Fibroblast of mammary gland (primary cell): ENCODE data around the gene FSTL4.

Experiments
- DNase-seq: peaks from one replicate; pipeline ENCODE4 v3.0.0-alpha.2; 2010; ENCODE audit warnings: low read depth
- H3K4me3 ChIP-seq: 2 replicates; pipeline ENCODE4 v1.5.1; 2011; ENCODE audit warnings: low read depth, mild to moderate bottlenecking, low read length, moderate library complexity; ENCODE audit not compliant: control insufficient read depth
- TF ChIP-seq, protein P1 (sequence below): conservative IDR thresholded peaks from 2 replicates; pipeline ENCODE4 v1.5.1; 2011; ENCODE audit warnings: low read depth, low read length, inconsistent platforms; ENCODE audit not compliant: control insufficient read depth, insufficient read depth

The FSTL4 gene

GRCh38 chr5:133274597-133274935, 337.8 kb downstream of the FSTL4 start:
- TF ChIP-seq, protein P1, sequence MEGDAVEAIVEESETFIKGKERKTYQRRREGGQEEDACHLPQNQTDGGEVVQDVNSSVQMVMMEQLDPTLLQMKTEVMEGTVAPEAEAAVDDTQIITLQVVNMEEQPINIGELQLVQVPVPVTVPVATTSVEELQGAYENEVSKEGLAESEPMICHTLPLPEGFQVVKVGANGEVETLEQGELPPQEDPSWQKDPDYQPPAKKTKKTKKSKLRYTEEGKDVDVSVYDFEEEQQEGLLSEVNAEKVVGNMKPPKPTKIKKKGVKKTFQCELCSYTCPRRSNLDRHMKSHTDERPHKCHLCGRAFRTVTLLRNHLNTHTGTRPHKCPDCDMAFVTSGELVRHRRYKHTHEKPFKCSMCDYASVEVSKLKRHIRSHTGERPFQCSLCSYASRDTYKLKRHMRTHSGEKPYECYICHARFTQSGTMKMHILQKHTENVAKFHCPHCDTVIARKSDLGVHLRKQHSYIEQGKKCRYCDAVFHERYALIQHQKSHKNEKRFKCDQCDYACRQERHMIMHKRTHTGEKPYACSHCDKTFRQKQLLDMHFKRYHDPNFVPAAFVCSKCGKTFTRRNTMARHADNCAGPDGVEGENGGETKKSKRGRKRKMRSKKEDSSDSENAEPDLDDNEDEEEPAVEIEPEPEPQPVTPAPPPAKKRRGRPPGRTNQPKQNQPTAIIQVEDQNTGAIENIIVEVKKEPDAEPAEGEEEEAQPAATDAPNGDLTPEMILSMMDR: no peak
- no peak overlapping the region for H3K4me3 ChIP-seq
- DNase-seq: peak; percentile 12

DNA sequence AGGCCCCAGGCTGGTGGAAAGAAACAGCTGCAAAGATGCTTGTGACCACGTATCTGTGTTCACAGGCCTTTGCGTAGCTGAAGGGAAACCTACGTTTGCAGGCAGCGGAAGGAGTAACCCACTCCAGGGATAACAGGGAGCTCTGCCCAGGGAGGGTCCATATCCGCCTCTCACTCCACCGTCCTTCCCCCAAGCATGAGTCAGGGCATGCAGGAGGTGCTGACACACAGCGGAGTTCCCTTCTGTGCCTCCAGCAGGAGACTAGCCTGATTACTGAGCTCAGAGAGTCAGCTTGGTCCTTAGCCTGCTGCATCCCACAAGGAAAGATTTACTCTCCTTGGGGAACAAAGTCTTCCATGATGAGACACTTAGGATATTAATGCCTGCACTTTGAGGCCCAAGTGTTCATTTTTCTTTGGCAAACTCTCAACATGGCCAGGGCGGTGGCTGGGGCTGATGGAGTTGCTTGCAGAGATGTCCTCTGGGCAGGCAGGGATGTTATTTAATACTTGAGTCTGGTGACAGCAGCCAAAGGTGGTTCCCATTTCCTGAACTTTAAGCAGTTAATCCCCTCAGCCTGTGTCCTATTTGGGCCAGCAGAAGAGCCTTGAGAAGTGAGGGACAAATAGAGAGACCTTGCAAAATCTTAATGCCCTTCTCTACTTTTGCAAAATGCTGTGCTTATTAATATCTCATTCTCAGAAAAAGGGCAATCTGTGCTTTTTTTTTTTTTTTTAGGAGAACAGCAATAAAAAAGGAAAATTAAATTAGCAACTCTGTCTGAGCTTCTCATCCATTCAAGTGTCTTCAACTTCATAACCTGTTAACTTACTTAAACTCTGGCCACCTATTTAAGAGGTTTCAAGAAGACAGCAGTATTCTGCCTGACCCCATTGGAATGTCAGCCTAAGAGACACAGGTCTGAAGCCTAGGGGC, 338.4 kb downstream of the FSTL4 start:
- TF ChIP-seq, protein P1: no peak
- peak; percentile 81 for DNase-seq

DNA sequence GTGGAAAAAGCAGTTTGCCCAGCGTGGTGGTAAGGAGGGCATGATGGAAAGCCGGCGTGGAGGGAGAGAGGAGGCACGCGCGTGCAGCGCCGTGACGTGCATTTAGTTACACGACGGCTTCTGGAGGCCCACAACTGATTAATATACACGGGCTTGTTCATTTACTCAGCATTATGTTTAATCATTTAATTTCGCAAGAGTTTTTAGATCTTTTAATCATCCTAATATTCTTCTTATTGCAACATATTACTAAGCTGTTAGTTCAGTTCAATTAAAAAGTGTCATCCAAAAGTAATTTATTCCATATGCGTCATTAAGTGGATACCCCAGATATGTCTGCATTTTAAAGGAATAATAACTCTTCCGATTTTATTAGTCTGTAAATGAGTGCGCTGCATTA, 340.0 kb downstream of the FSTL4 start:
- no peak for DNase-seq
- no peak overlapping the region for H3K4me3 ChIP-seq
- TF ChIP-seq, protein P1: no peak

More for the DNA sequence above, 338.4 kb downstream of the FSTL4 start:
- H3K4me3 ChIP-seq: no peak overlapping the region

- TF ChIP-seq, protein P1: no peak
- H3K4me3 ChIP-seq: no peak overlapping the region
- no peak for DNase-seq
Observed at GRCh38 chr5:133271606-133272005, 340.7 kb downstream of the FSTL4 start.

GRCh38 chr5:133269691-133270090, 342.6 kb downstream of the FSTL4 start:
- TF ChIP-seq, protein P1: no peak
- H3K4me3 ChIP-seq: no peak overlapping the region
- DNase-seq: no peak

DNA sequence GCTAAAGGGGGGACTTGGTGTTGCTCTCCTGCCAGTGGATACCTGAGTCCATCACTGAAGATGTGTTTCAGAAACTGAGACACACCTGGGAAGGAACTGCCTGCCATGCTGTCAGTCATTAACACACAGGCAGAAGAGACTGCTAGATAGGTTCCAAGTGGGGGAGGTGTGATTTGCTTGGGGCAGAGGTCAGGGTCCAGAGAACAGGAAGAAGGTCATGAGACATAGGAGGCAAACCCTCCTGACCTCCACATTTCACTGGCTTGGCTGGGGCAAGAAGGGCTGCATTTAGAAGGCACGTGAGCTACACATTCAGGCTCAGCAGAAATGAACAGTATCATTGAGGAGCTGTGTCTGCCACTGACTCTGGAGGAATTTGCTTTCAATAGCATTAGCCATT, 344.7 kb downstream of the FSTL4 start:
- no peak for DNase-seq
- TF ChIP-seq, protein P1: no peak
- H3K4me3 ChIP-seq: no peak overlapping the region

DNA sequence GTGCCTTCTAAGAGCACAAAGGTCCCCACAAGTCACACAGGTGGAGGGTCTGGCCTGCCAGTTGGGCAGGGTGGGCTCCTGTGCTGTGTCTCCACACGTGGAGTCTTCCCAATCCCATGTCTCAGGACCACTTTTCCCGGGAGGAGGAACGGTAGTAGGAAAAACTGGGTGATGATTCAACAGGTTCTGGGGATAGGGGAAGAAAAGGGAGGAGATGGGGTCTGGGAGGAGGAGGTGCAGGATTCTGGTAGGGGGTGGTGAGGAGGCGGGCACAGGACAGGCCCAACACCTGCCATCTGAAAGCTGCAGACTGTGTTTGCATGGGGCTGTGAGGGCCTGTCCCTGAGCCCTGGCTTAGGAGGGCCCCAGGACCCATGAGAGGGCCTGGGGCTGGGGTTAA, 345.4 kb downstream of the FSTL4 start:
- no peak for DNase-seq
- TF ChIP-seq, protein P1: no peak
- H3K4me3 ChIP-seq: no peak overlapping the region
